Measurements from ENCODE around the gene SCN1B.
"Not testable (repeated sequence)": the region's sequence is repeated elsewhere in the genome, so short reads cannot be mapped to it uniquely, and the experiment has no call there.

The SCN1B gene

GRCh38 chr19:35037716-35038622, 7.7 kb downstream of the SCN1B start:
- peak; percentile 10 for DNase-seq (ENCODE audit: low read depth)

GRCh38 chr19:35038623-35039512, 8.6 kb downstream of the SCN1B start:
- no peak for DNase-seq (ENCODE audit: low read depth)

GRCh38 chr19:35039881-35040825, 9.9 kb downstream of the SCN1B start:
- no peak for DNase-seq (ENCODE audit: low read depth)

GRCh38 chr19:35040826-35041547, 10.7 kb downstream of the SCN1B start:
- no peak for DNase-seq (ENCODE audit: low read depth)

GRCh38 chr19:35041548-35042055, 11.3 kb downstream of the SCN1B start, which contains the start of gene HPN:
Gene HPN, plus strand, starts transcription at chr19:35041721. Its CDS starts 786 bp downstream, at chr19:35042507.
- no peak for DNase-seq (ENCODE audit: low read depth)

GRCh38 chr19:35042056-35042730, 11.9 kb downstream of the SCN1B start:
- no peak for DNase-seq (ENCODE audit: low read depth)

- DNase-seq (ENCODE audit: low read depth), result no peak
Measured at GRCh38 chr19:35042954-35043604, 12.8 kb downstream of the SCN1B start.

- no peak for DNase-seq (ENCODE audit: low read depth)
Measured at GRCh38 chr19:35043906-35044305, 13.6 kb downstream of the SCN1B start.

- DNase-seq (ENCODE audit: low read depth), result peak; percentile 53
Measured at GRCh38 chr19:35044317-35045117, 14.2 kb downstream of the SCN1B start.

GRCh38 chr19:35045667-35046300, 15.5 kb downstream of the SCN1B start:
- peak; percentile 65 for DNase-seq (ENCODE audit: low read depth)

- DNase-seq (ENCODE audit: low read depth), result no peak
Measured at GRCh38 chr19:35046461-35046860, 16.2 kb downstream of the SCN1B start.

- DNase-seq (ENCODE audit: low read depth), result no peak
Measured at GRCh38 chr19:35048911-35049411, 18.7 kb downstream of the SCN1B start.

- DNase-seq (ENCODE audit: low read depth), result no peak
Measured at GRCh38 chr19:35049456-35049855, 19.2 kb downstream of the SCN1B start.

GRCh38 chr19:35050662-35051061, 20.4 kb downstream of the SCN1B start:
- DNase-seq (ENCODE audit: low read depth), result not testable (repeated sequence)

GRCh38 chr19:35051268-35051667, 21.0 kb downstream of the SCN1B start:
- not testable (repeated sequence) for DNase-seq (ENCODE audit: low read depth)

- DNase-seq (ENCODE audit: low read depth), result no peak
Measured at GRCh38 chr19:35051796-35052195, 21.5 kb downstream of the SCN1B start.

- no peak for DNase-seq (ENCODE audit: low read depth)
Measured at GRCh38 chr19:35052599-35053190, 22.4 kb downstream of the SCN1B start.

Data from ELR (cell line).